Limb (tissue), 2 donors: Measurements from ENCODE around the gene MRPL27.

ENCODE experiments used
- DNase-seq, 2 donors: peaks; one replicate each; pipeline ENCODE4 v3.0.0-alpha.2; 2016; ENCODE audit errors: extremely low spot score in 2 of 2

MRPL27 gene

DNA sequence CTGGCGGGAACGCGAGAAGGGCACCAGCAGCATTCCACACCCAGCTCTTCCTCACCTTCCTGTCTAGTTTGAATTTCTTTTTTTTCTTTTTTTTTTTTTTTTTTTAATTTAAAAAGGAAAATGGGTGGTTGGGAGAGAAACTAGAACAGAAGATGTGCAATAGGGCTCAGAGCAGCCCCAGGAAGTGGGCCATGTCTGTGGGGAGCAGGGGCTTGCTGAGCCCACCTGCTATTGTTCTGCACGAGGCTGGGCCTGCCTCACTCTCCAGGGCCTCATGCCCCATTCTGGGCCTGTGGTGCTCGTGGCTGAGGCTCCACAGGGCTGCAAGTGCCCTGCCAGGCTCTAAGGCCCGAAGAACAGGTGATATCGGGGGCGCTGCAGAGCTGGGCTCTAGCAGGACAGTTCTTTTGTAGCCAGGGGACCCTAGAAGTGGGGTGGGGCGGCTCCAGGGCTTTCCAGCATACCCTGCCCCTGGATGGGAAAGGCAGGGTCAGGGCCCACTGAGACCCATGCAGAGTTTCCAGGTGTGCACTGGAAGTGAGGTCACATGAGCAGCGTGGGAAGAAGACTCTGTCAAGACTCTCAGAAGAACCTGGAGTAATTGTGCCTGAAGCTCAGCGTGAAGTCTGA is 12.4 kb downstream of the MRPL27 start:
- DNase-seq, result no peak

DNA sequence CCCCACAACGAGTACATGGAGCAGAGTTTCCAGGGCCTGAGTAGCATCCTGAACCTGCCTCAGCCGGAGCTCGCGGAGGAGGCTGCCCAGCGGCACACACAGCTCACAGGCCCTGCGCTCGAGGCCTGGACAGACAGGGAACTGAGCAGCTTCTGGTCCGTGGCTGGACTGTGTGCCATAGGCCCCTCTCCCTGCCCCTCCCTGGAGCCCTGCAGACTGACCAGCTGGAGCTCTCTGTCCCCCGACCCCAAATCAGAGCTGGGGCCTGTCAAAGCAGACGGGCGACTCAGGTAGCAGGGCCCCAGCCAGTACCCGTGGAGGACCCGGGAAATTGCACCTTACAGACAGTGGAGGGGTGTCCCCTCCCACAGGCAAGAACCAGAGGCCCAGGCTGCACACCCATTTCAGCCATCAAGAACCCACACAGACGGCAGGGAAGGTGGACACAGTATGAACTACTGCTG is 13.0 kb downstream of the MRPL27 start:
- no peak for DNase-seq

DNA sequence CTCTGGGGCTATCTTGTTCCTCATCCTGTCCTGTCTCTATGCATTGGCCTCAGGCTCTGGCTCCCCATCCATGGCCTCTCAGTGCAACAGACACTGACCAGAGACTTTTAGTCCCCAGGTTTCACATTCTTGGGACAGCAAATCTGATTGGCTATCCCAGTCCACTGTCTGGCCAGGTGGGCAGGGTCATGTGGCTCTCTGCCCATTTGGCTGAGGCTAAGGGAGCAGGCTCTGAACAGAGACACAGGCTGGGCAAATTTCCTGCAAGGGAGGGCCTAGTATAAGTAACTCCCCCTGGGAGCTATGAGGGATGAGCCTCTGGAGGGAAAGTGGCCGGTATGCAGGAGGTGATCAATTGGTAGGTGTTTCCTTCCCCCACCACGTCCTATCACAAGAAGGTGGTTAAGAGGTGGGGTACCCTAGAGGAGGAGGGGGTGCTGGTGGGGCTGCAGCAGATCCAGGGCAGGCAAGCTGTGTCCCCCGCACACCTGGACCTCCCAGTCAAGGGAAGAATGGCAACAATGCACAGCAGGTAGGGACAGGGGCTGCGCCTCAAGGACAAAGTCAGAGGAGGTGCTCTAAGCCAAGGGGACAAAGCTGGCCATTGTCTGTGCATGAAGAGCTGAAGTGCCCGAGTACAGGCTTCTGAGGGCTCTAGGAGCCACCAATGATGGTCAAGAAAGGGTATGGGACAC is 13.8 kb downstream of the MRPL27 start:
- no peak for DNase-seq

- no peak for DNase-seq
Observed at GRCh38 chr17:50358177-50358576, 14.8 kb downstream of the MRPL27 start.

DNA sequence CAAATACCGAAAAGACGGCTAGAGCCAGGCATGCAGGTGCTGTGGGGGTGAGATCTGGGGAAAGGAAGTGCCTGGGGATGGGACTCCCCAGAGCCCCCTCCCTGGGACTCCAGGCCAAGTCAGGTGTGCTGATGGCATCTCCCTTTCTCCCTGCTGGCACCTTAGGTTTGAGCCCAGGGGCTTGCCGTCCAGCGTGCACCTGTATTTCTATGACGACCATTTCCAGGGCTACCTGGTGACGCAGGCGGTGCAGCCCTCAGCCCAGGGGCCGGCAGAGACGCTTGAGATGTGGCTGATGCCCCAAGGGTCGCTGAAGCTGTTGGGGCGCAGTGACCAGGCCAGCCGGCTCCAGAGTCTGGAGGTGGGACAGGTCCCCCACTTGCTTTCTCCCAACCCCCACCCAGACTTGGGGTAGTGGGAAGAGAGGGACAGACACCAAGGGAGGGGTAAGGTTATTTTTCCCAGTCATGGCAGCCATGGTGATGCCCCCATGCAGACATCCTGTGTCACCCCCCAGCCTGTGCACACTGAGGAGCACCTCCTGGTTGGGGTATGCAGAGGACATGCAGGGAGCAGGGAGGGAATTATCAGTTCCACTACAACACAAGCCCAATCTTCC is 16.0 kb downstream of the MRPL27 start:
- no peak for DNase-seq

GRCh38 chr17:50356418-50356817 is 16.6 kb downstream of the MRPL27 start:
- DNase-seq, result no peak

- no peak for DNase-seq
Observed at GRCh38 chr17:50355701-50356341, 17.2 kb downstream of the MRPL27 start.

DNA sequence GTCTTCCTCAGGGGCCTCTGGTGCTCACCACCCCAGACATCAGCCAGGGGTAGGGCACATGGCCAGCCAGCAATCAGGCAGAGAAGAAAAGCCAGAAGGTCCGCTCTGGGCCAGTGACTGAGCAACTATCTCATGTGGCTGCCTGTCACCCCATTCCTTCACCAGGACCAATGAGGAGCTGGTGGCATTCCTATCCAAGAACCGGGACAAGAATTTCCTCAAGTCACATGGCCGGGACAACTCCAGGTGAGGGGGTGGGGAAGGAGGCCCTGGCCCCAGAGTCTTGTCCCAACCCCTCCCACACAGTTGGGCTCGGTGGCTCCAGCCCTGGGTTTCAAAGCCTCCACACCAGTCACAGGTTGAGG is 17.7 kb downstream of the MRPL27 start:
- no peak for DNase-seq

GRCh38 chr17:50354776-50355175 is 18.2 kb downstream of the MRPL27 start:
- no peak for DNase-seq

GRCh38 chr17:50354198-50354597 is 18.8 kb downstream of the MRPL27 start:
- no peak for DNase-seq

GRCh38 chr17:50353600-50354195 is 19.3 kb downstream of the MRPL27 start:
- DNase-seq, result no peak

DNA sequence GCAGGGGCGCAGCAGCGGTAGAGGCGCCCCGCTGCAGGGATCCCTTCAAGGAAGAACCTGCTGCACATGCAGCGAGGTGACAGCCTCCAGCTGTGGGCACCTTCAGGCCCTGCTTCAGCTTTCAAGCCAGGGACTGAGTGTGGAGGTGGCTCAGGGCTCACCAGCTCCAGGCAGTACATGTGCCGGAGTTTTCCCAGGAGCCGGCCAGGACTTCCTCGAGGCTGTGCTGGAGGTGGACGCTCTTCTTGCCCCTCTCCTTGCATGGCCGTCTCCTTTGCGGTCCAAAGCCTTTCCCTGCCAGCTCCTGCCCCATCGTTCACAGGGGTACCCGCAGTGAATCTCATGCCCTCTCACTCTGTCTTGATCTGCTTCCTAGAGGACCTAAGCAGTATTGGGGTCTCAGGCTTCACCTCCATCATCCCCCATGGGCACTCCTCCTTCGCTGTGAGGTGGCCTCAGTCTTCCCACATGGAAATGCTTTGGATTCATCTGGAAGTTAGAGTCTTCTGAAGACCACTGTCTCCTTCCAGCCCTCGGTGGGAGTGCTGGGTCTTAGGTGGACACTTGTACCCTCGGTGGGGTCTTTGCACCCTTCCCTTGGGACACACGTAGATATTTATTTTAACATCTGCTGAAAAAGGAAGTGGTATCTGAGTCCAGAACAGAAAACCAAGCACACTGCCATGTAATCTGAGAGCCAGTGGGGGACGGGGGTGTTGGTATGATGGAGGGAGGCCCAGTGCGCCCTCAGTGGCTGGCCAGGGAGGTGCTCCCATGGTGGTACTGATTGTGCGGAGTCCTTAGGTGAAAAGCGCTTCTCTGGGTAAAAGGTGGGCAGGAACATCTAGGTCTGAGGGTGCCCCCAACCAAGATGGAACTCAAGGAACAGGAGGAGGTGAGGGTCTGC is 20.0 kb downstream of the MRPL27 start:
- no peak for DNase-seq

GRCh38 chr17:50352072-50352692 is 20.8 kb downstream of the MRPL27 start:
- no peak for DNase-seq

GRCh38 chr17:50350733-50351132 is 22.3 kb downstream of the MRPL27 start:
- DNase-seq, result no peak

DNA sequence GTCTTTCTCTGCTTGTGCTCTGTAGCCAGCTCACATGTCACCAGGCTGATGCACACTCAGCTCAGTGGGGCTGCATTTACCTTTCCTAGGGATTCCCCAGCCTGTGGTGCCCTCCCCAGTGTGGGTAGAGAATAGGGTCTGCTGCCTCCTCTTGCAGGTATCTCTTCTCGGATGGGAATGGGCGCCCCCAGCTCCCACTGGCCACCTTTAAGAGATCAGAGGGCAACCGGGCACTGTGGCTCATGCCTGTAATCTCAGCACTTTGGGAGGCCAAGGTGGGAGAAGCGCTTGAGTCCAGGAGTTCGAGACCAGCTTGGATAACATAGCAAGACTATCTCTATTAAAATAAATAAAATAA is 23.8 kb downstream of the MRPL27 start:
- DNase-seq, result no peak

DNA sequence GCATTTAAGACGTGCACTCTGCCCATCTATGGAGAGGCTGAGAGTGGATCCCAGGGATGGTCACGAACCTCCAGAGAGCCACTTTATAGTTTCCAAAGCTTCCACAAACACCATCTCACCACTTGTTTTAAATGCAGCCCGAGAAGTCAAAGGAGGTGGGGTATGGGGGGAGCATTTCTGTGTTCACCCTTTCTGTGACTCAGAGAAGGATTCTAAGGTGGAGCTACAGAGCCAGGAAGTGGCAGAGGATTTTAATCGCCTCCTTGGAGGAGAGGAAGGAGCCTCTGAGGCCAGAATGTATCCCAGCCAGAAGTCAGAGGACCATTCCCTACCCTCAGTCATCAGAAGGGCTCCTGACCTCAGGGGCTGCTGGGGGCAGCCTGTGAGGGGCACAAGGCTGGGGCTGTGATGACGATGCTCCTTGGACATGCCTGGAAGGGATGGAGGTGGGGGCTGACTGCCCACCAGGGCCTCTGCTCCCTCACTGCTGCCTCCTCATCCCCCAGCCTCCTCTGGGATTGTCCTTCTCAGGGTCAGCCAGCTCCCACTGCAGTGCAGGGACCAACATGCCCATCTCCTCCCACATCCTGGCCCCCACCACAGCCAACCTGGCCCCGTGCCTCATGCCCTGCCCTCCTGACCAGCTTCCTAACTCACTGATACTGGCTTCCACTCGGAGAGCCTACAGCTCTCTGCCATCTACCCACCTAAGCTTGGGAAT is 24.3 kb downstream of the MRPL27 start:
- peak in 1 of 2 donors; percentile 28 for DNase-seq

- DNase-seq, result no peak
Observed at GRCh38 chr17:50347894-50348291, 25.1 kb downstream of the MRPL27 start.

DNA sequence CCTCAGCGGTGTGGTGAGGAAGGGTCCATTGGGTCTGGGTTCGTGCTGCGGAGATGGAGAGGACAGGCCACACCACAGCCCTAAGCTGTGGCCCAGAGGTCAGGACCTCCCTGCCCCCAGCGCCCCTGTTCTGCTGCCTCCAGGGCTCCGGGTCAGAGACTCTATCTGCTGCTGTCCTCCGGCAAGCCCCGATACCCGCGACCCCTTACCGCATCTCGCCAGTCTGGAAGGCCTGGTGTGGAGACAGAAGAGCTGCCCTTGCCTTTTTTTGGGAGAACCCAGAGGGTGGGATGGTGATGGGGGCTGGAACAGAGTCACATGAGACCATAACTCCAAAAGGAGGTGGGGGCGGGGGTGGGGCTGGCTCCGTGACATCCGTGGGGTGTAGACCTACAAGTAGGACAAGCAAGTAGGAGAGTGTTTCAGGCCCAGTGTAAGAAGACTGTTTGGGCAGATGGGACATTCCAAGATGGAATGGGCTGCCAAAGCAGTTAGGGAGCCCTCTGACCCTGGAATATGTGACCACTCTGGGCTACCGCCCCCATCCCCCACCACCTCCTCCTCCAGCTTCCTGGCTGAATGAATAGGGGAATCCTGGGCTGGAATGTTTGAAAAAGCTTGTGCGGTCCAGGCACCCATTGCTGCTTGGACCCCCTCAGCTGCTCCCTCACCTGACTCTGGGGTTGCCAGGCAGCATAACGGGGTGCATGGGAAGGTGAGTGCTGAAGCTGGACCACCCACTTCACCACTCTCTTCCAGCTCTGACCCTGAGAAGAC is 25.7 kb downstream of the MRPL27 start:
- DNase-seq, result peak in 1 of 2 donors; percentile 44
